GM12878 (cell line): ENCODE data around the gene PRF1. TPM values are rescaled to one million over a fixed set of nuclear protein-coding genes. Genes with fewer than 3 reads are reported as not detected.

Experiments used
- ATAC-seq: fragments of 200-7000 bp; cut with Tn5 transposase; 3 replicates; pipeline ENCODE4 v1.9.1; 2020; ENCODE audit warnings: mild to moderate bottlenecking, moderate library complexity
- BruUV-seq: library from RNA; stranded (reverse); fragments of 400-500 nt; replicated peaks from 2 replicates; lab custom pipeline; 2021; lab: Mats Ljungman, UMichigan
- CTCF ChIA-PET: fragments of 300-600 bp; sonication (Branson Sonifier 250); formaldehyde crosslinking; extraction: SDS; loops from one replicate; lab custom pipeline; 2021; ENCODE audit warnings: inconsistent platforms; lab: Yijun Ruan, JAX
- POLR2A ChIA-PET: fragments of 350-600 bp; formaldehyde crosslinking; extraction: SDS; loops from one replicate; lab custom pipeline; 2021; ENCODE audit warnings: inconsistent platforms; lab: Charles Lee
- RAD21 ChIA-PET: fragments of 300-600 bp; sonication (Branson Sonifier 250); formaldehyde crosslinking; loops from one replicate; lab custom pipeline; 2023; ENCODE audit warnings: antibody characterized with exemption; ENCODE audit not compliant: unreplicated experiment; lab: Charles Lee
- SMC1A ChIA-PET: fragments of 300-600 bp; sonication (Branson Sonifier 250); formaldehyde crosslinking; loops from one replicate; lab custom pipeline; 2023; ENCODE audit not compliant: unreplicated experiment, uncharacterized antibody; lab: Charles Lee
- DNase-seq: peaks from one replicate; pipeline ENCODE4 v3.0.0-alpha.2; 2011; ENCODE audit warnings: low read depth, low spot score
- FAIRE-seq: peaks from 3 replicates; lab custom pipeline; 2011; peaks lifted over from hg19 to GRCh38; lab: Jason Lieb, UNC
- H2AFZ ChIP-seq: 2 replicates; pipeline ENCODE4 v1.6.0; 2011; ENCODE audit warnings: low read depth, low read length, control low read depth; ENCODE audit not compliant: control insufficient read depth
- H3K27ac ChIP-seq: 2 replicates; pipeline ENCODE4 v1.5.1; 2011; ENCODE audit warnings: control low read depth; ENCODE audit not compliant: control insufficient read depth, insufficient read depth
- H3K27me3 ChIP-seq, 2 experiments: replicated peaks in 1 of 2; 2 replicates each; pipeline versions ENCODE4 v1.6.0 to v1.6.1; 2011; ENCODE audit warnings: low read length in 1 of 2; ENCODE audit not compliant: control insufficient read depth in 2 of 2, insufficient read depth in 2 of 2
- H3K36me3 ChIP-seq, 2 experiments: 2 replicates each; pipeline ENCODE4 v1.5.1; 2011; ENCODE audit warnings: low read length in 1 of 2; ENCODE audit not compliant: control insufficient read depth in 2 of 2, insufficient read depth in 2 of 2
- H3K4me1 ChIP-seq: 2 replicates; pipeline ENCODE4 v1.6.1; 2011; ENCODE audit warnings: mild to moderate bottlenecking, low read length, moderate library complexity, mixed read lengths; ENCODE audit not compliant: control insufficient read depth, insufficient read depth
- H3K4me2 ChIP-seq: 2 replicates; pipeline ENCODE4 v1.6.0; 2011; ENCODE audit warnings: control low read depth; ENCODE audit not compliant: control insufficient read depth, insufficient read depth
- H3K4me3 ChIP-seq: fragments of 200-600 bp; sonication (generic); 2 replicates; pipeline ENCODE4 v1.5.1; 2016
- H3K79me2 ChIP-seq: 2 replicates; pipeline ENCODE4 v1.6.0; 2011; ENCODE audit warnings: low read length; ENCODE audit not compliant: control insufficient read depth, insufficient read depth
- H3K9ac ChIP-seq: 2 replicates; pipeline ENCODE4 v1.8.0; 2011; ENCODE audit warnings: low read length, control low read depth, mixed read lengths; ENCODE audit not compliant: control insufficient read depth, insufficient read depth
- H3K9me3 ChIP-seq: replicated peaks from 3 replicates; pipeline ENCODE4 v1.5.1; 2011; ENCODE audit warnings: mild to moderate bottlenecking, low read length; ENCODE audit not compliant: control insufficient read depth, insufficient read depth
- H4K20me1 ChIP-seq: 2 replicates; pipeline ENCODE4 v1.6.0; 2011; ENCODE audit not compliant: control insufficient read depth, insufficient read depth
- HDAC2 ChIP-seq: fragments of 200-600 bp; sonication (generic); IDR thresholded peaks from 2 replicates; pipeline ENCODE4 v1.6.1; 2017
- IRF4 ChIP-seq: IDR thresholded peaks from 2 replicates; pipeline ENCODE4 v1.6.1; 2011; ENCODE audit warnings: low read depth, low read length
- MXI1 ChIP-seq: fragments of 150-350 bp; IDR thresholded peaks from 2 replicates; pipeline ENCODE4 v1.6.1; 2011; ENCODE audit warnings: low read depth, mild to moderate bottlenecking, inconsistent platforms, low read length, improper control_type of control experiment
- SUPT20H ChIP-seq: IDR thresholded peaks from 2 replicates; pipeline ENCODE4 v1.6.1; 2011; ENCODE audit warnings: low read depth, mild to moderate bottlenecking, low read length, moderate library complexity, borderline replicate concordance; ENCODE audit not compliant: control insufficient read depth
- ZBED1 ChIP-seq: IDR thresholded peaks from 2 replicates; pipeline ENCODE4 v1.6.1; 2016; ENCODE audit warnings: borderline replicate concordance
- ZNF217 ChIP-seq: fragments of 450-650 bp; IDR thresholded peaks from 2 replicates; pipeline ENCODE4 v1.6.1; 2017; ENCODE audit warnings: antibody characterized with exemption, mild to moderate bottlenecking
- WGBS: methylation state at CpG from one replicate; pipeline ENCODE4 v1.1.6; 2016; ENCODE audit warnings: low lambda C conversion rate; ENCODE audit not compliant: insufficient replicate concordance, insufficient coverage; ENCODE audit errors: missing lambda C conversion rate; 5-methylcytosine and 5-hydroxymethylcytosine counted together
- in situ Hi-C: fragments of 300-500 bp; cut with MboI; formaldehyde crosslinking; loops from 9 replicates; pipeline ENCODE4 v1.14.3; 2018; ENCODE audit warnings: mixed read lengths
- intact Hi-C: fragments of 100-400 bp; cut with micrococcal nuclease; formaldehyde crosslinking; loops from one replicate; pipeline ENCODE4 v1.14.2; 2022; ENCODE audit not compliant: unreplicated experiment
- polyA plus RNA-seq, 11 experiments: library from polyadenylated mRNA; depleted of rRNA in 4 of 11; unstranded in 6 of 11; stranded (reverse) in 5 of 11; fragments of >200 nt; fragmentation: Nextera tagmentation in 4 of 11; fragmentation: Illumina TruSeq in 1 of 11; extraction: Ambion mirVana in 4 of 11; extraction: Trizol in 1 of 11; gene quantifications; 1 replicate in 1 of 11; 2 replicates in 10 of 11; pipeline versions ENCODE4 v1.2.1 to v1.2.3, GENCODE V29; 2011 to 2016; ENCODE audit warnings: inconsistent platforms in 2 of 11, missing spikeins in 2 of 11, low read depth in 1 of 11
- total RNA-seq, 4 experiments: library from RNA; depleted of rRNA in 3 of 4; stranded (reverse); fragments of >200 nt in 3 of 4; fragmentation: Illumina TruSeq in 1 of 4; extraction: Trizol in 1 of 4; gene quantifications; 2 replicates each; pipeline versions ENCODE4 v1.2.1 to v1.2.3, GENCODE V29; 2013 to 2021
- TF ChIP-seq, protein P1 (sequence below): fragments of 450-650 bp; IDR thresholded peaks from 2 replicates; pipeline ENCODE4 v1.6.1; 2018; ENCODE audit warnings: borderline replicate concordance, mild to moderate bottlenecking; ENCODE audit not compliant: partially characterized antibody
- TF ChIP-seq, protein P2 (sequence below): IDR thresholded peaks from 2 replicates; pipeline ENCODE4 v1.6.1; 2011; ENCODE audit warnings: borderline replicate concordance, low read depth, mild to moderate bottlenecking, moderate library complexity, low read length; ENCODE audit not compliant: insufficient read depth, poor library complexity, severe bottlenecking
- TF ChIP-seq, protein P3 (sequence below): IDR thresholded peaks from 2 replicates; pipeline ENCODE4 v1.6.1; 2011; ENCODE audit warnings: borderline replicate concordance, low read depth, mild to moderate bottlenecking, moderate library complexity, mixed read lengths, low read length; ENCODE audit not compliant: insufficient read depth; ENCODE audit errors: extremely low read length
- TF ChIP-seq, protein P4 (sequence below): IDR thresholded peaks from 2 replicates; pipeline ENCODE4 v1.6.1; 2012; ENCODE audit warnings: mild to moderate bottlenecking, low read depth, low read length

Gene PRF1
- total and polyA plus RNA-seq, 10 of the 15 experiments (the other 5 are each of a cell fraction or from before 2014, with no cell fraction given), result 0.84 to 15.7 (median 1.3) TPM

DNA sequence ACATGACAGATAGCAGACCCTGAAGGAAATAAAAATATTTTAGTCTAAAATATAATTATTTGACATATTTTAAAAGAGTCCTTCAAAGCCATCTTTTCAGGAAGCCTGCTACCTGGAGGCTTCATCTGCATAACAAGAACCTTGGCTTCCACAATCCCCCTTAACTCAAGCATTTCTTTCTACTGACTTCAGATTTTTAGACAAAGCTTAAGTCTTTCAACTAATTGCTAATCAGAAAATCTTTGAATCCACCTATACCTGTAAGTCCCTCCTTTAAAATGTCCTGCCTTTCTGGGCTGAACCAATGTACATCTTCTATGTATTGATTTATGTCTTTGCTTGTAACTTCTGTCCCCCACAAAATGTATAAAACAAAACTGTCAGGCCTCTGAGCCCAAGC lies 23.5 kb upstream of the PRF1 start (continued):
- TF ChIP-seq, protein P1, sequence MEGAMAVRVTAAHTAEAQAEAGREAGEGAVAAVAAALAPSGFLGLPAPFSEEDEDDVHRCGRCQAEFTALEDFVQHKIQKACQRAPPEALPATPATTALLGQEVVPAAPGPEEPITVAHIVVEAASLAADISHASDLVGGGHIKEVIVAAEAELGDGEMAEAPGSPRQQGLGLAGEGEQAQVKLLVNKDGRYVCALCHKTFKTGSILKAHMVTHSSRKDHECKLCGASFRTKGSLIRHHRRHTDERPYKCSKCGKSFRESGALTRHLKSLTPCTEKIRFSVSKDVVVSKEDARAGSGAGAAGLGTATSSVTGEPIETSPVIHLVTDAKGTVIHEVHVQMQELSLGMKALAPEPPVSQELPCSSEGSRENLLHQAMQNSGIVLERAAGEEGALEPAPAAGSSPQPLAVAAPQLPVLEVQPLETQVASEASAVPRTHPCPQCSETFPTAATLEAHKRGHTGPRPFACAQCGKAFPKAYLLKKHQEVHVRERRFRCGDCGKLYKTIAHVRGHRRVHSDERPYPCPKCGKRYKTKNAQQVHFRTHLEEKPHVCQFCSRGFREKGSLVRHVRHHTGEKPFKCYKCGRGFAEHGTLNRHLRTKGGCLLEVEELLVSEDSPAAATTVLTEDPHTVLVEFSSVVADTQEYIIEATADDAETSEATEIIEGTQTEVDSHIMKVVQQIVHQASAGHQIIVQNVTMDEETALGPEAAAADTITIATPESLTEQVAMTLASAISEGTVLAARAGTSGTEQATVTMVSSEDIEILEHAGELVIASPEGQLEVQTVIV, result no peak
- no peak for TF ChIP-seq SUPT20H

DNA sequence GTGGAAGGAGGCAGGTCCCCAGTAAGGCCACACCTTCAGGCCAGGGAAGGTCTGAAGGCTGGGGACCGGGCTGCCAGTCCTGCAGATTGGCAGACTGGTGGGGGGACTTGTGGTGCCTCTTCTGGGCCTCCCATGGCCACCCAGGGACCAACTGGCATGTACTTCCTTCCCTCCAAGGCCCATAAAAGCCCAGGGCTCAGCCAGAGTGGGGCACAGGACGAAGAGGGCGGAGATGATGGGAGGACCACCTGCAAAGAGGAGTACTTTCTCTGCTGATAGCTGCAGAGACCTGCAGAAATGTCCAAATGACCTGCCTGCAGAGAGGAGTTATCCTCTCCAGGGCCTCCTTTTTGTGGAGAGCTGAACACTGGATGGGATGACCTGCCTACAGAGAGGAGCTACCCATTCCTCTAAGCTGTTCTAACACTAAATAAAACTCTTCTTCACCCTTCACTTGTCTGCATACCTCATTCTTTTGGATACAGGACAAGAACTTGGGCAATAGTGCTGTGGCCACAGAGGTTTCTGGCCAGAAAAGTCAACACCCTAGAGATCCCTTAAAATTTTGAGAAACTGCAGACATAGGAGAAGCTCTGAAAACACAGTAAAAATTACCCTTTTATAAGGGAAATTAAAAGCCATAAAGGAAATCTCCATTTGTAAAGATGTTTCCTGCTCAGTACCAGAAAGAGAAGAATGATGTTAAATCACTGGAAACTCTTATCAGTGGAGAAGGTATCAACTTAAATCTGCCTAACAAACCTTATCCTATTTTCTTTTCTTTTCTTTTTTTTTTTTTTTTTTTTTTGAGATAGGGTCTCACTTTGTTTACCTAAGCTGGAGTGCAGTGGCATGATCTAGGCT lies 20.7 kb upstream of the PRF1 start:
- Histone ChIP-seq H3K4me1 (no peaks in the 10 kb centered on the region), H3K4me3 (no peak overlapping the region), H3K36me3 (no peaks in the 10 kb centered on the region), H2AFZ (no peak overlapping the region), H3K79me2 (no peaks in the 10 kb centered on the region), H4K20me1 (no peaks in the 10 kb centered on the region), H3K27ac (no peak overlapping the region), H3K9ac (no peak overlapping the region), H3K4me2 (no peak overlapping the region), H3K9me3 (peaks cover 8% of the 10 kb centered on the region; the same call in 2 of the 3 replicates), H3K27me3 (no peaks in the 10 kb centered on the region)
- in situ Hi-C loops, result no loop called here
- 3% methylated on average over 3 of the region's 3 CpGs for WGBS
- ATAC-seq, result no peak
- no TSS peak for BruUV-seq
- RAD21 ChIA-PET, result no interaction called here
- no peak for DNase-seq
- intact Hi-C loops, result no loop called here
- SMC1A ChIA-PET, result interaction anchor here (0.6 kb wide), 1 partner anchor 299 kb away, joined by 3 read pairs; no protein-coding TSS in a partner anchor
- CTCF ChIA-PET, result interaction anchor here (1.2 kb wide), 2 partner anchors 64 to 135 kb away, joined by 3 to 6 read pairs; no protein-coding TSS in a partner anchor
- no peak for FAIRE-seq
- POLR2A ChIA-PET, result interaction anchor here (0.6 kb wide), 2 partner anchors 47 to 337 kb away, joined by 3 to 8 read pairs; no protein-coding TSS in a partner anchor
- TF ChIP-seq, protein P2, sequence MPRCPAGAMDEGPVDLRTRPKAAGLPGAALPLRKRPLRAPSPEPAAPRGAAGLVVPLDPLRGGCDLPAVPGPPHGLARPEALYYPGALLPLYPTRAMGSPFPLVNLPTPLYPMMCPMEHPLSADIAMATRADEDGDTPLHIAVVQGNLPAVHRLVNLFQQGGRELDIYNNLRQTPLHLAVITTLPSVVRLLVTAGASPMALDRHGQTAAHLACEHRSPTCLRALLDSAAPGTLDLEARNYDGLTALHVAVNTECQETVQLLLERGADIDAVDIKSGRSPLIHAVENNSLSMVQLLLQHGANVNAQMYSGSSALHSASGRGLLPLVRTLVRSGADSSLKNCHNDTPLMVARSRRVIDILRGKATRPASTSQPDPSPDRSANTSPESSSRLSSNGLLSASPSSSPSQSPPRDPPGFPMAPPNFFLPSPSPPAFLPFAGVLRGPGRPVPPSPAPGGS, result no peak
- TF ChIP-seq, protein P3, sequence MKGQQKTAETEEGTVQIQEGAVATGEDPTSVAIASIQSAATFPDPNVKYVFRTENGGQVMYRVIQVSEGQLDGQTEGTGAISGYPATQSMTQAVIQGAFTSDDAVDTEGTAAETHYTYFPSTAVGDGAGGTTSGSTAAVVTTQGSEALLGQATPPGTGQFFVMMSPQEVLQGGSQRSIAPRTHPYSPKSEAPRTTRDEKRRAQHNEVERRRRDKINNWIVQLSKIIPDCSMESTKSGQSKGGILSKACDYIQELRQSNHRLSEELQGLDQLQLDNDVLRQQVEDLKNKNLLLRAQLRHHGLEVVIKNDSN, result no peak
- TF ChIP-seq, protein P4, sequence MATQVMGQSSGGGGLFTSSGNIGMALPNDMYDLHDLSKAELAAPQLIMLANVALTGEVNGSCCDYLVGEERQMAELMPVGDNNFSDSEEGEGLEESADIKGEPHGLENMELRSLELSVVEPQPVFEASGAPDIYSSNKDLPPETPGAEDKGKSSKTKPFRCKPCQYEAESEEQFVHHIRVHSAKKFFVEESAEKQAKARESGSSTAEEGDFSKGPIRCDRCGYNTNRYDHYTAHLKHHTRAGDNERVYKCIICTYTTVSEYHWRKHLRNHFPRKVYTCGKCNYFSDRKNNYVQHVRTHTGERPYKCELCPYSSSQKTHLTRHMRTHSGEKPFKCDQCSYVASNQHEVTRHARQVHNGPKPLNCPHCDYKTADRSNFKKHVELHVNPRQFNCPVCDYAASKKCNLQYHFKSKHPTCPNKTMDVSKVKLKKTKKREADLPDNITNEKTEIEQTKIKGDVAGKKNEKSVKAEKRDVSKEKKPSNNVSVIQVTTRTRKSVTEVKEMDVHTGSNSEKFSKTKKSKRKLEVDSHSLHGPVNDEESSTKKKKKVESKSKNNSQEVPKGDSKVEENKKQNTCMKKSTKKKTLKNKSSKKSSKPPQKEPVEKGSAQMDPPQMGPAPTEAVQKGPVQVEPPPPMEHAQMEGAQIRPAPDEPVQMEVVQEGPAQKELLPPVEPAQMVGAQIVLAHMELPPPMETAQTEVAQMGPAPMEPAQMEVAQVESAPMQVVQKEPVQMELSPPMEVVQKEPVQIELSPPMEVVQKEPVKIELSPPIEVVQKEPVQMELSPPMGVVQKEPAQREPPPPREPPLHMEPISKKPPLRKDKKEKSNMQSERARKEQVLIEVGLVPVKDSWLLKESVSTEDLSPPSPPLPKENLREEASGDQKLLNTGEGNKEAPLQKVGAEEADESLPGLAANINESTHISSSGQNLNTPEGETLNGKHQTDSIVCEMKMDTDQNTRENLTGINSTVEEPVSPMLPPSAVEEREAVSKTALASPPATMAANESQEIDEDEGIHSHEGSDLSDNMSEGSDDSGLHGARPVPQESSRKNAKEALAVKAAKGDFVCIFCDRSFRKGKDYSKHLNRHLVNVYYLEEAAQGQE, result no peak
- no peak for TF ChIP-seq MXI1
- no peak for TF ChIP-seq ZBED1
- TF ChIP-seq IRF4, result no peak
- TF ChIP-seq ZNF217, result no peak
- TF ChIP-seq HDAC2, result no peak
